WTC11 (cell line): ENCODE measurements around the gene DDRGK1.

Experiments
- ATF1 ChIP-seq: sonication (generic); formaldehyde crosslinking; IDR thresholded peaks from 2 replicates; pipeline ENCODE4 v1.8.1; 2023; ENCODE audit warnings: mild to moderate bottlenecking, moderate library complexity, missing genetic modification reagents
- TF ChIP-seq, protein P1 (sequence below): fragments of 200-600 bp; IDR thresholded peaks from 2 replicates; pipeline ENCODE4 v1.8.0; 2022; ENCODE audit warnings: antibody characterized with exemption

DNA sequence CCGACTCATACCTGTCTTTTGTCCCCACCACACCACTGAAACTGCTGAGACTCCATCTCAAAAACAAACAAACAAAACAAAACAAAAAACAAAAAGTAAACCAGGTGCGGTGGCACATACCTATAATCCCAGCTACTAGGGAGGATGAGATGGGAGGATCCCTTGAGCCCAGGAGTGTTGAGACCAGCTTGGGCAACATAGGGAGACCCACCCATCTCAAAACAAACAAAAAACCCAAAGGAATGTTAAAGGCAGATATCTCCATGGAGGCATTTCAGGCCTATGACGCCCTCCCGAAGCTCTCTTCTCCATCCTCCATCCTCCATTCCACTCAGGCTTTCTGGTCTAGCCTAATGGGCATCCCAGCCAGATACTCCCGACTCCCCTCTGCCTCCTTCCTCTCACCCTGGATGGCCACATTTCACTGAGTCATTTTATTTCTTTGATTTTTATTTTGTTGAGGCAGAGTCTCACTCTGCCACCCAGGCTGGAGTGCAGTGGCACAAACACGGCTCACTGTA, 37.8 kb upstream of the DDRGK1 start:
- TF ChIP-seq, protein P1, sequence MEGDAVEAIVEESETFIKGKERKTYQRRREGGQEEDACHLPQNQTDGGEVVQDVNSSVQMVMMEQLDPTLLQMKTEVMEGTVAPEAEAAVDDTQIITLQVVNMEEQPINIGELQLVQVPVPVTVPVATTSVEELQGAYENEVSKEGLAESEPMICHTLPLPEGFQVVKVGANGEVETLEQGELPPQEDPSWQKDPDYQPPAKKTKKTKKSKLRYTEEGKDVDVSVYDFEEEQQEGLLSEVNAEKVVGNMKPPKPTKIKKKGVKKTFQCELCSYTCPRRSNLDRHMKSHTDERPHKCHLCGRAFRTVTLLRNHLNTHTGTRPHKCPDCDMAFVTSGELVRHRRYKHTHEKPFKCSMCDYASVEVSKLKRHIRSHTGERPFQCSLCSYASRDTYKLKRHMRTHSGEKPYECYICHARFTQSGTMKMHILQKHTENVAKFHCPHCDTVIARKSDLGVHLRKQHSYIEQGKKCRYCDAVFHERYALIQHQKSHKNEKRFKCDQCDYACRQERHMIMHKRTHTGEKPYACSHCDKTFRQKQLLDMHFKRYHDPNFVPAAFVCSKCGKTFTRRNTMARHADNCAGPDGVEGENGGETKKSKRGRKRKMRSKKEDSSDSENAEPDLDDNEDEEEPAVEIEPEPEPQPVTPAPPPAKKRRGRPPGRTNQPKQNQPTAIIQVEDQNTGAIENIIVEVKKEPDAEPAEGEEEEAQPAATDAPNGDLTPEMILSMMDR: no peak
- no peak for TF ChIP-seq ATF1
